ENCODE data around the gene GNB1.
"Not testable (repeated sequence)": the region's sequence is repeated elsewhere in the genome, so short reads cannot be mapped to it uniquely, and the experiment has no call there.

- not testable (repeated sequence) for TF ChIP-seq CTCF (IDR thresholded peaks at IDR 0.05; ENCODE audit: low read depth, low read length, poor library complexity, severe bottlenecking); EZH2phosphoT487 (IDR thresholded peaks at IDR 0.05; ENCODE audit: borderline replicate concordance, low read length)
These were observed 144.3 kb downstream of the GNB1 start for GRCh38 chr1:1746566-1746909.

Data from DOHH2 (cell line).